HG03520 (cell line): Measurements from ENCODE around the gene NECAB2.

Source experiments
- ATAC-seq: cut with Tn5 transposase; IDR thresholded peaks from one replicate; pipeline ENCODE4 v1.9.1; 2021; ENCODE audit warnings: mild to moderate bottlenecking, moderate library complexity; ENCODE audit not compliant: unreplicated experiment

The NECAB2 gene

DNA sequence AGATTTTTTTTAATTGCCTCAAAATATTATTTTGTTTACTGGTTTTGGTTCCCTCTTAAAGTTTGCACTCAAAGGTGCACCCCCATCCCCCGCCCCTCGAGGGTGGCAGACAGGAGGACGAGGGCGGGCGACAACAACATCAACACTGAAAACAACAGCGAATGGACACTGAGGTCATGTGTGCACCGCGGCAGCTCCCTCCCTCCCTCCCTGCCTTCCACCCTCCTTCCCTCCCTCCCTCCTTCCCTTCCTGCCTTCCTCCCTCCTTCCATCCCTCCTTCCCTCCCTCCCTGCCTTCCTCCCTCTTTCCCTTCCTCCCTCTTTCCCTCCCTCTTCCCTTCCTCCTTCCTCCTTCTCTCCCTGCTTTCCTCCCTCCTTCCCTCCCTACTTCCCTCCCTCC lies 16.5 kb upstream of the NECAB2 start:
- ATAC-seq, result no peak

DNA sequence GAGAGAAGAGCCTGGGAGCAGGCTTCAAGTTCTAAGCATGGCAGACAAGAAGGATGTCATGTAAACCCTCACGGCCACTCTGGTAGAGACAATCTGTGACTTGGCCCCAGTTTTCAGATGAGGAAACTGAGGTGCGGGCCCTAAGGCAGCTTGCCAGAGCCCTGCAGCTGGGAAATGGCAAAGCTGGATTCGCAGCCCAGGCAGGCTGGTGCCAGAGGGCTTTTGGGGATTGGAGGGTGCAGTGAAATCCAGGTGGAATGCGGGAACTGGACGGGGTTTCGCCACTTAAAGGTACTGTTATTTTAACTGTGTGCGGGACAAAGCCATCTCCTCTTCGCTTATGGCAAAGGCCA lies 15.5 kb upstream of the NECAB2 start:
- no peak for ATAC-seq

DNA sequence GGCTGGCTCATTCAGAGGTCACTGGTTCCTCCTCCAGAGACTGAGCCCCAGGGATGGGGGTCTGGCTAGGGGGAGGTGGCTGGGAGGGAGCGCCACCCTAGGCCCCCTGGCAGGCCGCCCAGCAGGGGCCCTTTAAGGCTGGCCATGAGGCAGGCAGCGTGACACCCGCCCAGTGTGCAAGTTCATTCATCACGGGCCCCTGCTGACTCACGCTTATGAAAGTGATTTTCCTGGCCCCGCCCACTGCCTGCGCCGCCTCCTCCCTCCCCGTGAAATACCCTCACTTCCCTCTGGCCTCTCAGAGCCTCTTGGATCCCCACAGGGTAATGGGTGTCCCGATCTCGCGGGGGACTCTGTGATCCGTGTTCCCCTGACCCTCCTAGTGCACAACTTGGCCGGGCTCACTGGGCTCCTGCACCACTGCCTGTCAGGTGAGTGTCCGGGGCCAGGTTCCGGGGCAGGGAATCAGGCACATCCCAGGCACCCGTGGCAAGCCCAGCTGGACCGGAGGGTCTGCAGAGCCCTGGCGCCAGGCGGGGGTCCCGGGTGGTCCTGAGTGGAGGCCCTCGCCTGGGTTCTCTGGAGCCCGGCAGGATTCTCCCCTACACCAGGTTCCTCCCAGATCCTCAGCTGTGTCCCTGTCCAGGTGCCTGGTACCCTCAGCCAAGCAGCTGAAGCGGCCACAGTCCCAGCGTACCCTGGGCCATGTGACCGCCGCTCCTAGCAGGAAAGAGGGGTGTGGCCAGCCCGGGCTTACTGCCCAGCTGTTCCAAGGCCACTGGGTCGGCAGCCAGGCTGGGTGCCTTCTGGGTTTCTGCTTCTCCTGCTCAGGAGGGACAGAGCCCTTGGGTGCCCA lies 14.9 kb upstream of the NECAB2 start, which contains the start of gene OSGIN1:
Gene OSGIN1, plus strand, starts transcription at position 301 of the 856 bp plus-strand sequence. CDS start 4,432 bp downstream, outside the sequence.
- no peak for ATAC-seq

DNA sequence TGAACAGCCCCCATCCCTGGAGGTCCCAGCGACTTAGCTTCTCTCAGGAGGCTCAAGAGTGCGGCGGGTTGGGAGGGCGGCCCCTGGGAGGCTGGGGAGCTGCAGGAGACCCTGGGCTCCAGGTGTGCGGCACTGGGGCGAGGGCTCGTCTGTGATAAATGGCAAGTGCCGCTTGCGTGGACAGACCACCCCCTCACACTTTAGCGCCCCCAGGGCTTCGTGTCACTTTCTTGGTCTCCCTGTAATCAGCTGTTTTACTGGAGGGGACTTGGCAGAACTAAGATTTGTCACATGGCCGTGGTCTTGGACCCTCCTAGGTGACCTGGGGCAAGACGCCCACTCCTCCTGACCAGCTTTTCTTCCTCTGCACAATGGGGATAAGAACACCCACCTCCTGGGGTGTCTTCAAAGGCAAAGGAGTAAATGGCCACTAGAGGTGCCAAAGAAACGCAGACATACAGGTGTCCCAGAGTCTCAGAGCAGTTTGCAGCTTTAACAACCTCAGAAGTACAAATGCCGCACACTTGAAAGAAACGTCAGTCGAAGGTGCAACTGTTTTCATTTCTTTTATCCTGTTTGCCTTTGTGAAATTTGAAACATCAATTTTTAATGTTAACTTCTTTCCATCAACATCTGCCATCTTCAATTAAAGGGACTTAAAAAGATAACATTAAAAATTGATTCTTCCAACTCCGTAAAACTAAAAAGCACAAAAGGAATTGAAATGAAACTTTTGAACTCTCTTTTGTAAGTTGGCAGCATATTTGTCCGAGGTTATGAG lies 14.1 kb upstream of the NECAB2 start:
- no peak for ATAC-seq

DNA sequence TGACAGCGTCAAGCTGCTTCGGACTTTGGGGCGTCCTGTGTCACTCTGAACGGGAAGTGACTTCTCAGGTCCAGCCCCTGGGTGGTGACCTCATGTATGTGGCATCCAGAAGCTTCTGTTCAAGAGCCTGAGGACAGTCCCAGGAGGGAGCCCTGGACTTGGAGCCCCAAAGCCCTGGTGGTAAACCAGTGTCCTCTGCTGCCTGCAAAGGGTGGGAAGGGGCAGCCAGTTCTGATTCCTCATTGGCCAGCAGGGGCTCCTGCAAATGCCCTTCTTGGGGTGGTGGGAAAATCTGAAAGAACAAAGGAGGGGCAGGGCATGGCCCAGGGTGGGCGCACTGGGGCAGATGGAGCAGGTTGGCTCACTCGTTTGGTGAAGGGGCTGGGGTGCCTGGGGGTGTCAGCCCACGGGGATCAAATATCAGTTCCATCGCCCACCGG lies 13.4 kb upstream of the NECAB2 start:
- ATAC-seq, result no peak

DNA sequence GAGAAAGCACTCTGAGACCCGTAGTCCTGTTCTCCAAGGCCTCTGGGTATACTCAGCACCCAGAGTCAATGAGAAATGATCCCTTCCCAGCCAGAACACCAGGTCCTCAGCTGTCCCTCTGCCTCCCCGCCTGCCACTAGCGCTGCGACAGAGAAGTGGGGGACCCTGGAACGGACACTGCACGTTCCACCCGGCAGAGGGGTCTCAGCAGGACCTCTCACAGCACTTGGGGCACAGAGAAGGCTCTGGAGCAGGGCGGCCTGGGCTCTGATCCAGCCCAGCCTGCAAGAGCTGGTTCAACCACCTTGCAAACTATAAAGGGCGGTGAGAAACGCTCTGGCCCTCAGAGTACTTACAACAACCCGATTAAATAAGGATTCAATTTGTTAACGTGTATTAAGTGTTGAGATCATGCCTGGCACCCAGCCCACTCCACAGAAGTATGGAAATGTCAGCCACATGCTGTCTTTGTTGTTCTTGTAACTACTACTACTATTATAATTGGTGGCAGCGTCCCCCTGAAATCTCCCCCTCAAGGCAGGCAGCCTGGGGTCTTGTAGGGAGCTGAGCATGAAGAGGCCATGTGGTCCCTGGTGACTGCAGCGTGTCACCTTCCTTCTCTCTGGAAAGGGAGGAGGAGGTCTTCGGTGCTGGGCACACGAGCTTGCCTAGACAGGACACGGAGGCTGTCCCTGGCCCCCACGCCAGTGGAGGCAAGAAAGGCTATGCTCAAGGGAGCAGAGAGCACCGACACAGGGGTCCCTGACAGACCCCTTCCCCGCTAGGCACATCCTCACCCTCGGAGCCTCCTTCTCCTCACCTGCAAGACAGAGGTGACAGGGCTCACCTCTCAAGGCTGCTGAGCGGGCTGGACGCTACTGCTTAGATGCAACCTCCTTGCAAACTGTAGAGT lies 12.6 kb upstream of the NECAB2 start:
- ATAC-seq, result no peak

DNA sequence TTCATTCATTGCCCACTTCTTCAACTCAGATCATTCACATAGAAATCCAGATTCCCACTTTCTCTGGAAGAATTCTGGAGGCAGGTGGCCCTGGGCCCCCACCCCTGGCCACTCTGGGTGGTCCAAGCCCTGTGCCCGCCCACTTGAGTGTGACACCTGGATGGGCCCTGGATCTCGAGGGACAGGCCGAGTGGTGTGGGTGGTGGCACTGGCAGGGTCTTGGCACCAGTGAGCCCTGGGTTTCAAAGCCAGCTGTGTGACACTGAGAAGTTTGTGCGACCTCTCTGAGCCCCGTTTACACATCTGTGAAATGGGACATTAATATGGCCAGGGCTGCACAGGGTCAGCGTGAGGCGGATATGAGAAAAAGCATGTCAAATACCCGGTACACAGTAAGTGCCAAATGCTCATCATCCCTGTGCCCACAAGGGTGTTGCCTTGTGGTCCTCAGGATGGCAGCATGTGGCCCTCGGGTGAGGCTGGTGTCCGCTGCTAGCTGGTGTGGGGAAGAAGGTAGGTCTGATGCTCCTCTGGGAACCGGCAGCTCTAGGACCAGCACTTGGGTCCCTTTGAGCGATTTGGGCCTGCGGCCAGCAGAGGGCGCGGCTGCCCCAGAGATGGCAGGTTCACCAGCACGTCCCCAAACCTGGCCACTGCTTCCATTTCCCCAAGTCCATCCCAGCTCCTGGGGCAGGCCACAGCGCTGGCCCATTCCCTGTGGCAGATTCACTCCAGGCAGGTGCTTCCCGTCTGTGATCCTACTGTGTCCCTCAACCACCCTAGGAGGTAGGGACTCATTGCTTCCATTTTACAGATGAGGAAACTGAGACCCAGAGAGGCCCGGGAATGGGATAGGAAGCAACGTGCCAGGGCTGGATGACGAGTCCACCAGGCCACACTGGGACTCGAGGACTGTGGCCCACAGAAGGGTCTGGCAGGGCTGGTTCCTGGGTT lies 11.4 kb upstream of the NECAB2 start:
- peak; percentile 48 for ATAC-seq

DNA sequence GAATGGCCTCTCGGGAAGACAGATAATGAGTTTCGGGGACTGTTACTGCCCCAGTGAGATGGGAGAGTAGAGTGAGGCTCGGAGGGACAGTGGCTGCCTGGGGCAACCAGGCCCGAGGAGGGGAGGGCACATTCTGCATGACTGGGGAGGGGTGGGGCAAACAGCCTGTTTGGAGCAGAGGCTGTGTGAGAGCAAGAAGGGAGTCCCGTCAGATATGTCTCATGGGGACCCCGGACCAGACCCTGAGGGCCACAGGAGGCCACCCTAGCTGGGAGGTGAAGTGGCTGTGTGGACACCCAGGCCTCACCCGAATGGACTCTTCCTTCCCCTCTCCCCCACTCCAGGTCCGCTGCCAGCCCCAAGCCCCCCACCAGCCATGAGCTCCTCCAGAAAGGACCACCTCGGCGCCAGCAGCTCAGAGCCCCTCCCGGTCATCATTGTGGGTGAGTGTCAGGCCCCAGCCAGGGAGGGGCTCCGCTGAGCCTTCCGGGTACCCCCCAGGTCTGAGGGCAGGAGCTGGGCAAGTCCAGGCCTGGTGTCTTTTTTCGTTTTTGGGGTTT lies 10.7 kb upstream of the NECAB2 start:
- no peak for ATAC-seq

DNA sequence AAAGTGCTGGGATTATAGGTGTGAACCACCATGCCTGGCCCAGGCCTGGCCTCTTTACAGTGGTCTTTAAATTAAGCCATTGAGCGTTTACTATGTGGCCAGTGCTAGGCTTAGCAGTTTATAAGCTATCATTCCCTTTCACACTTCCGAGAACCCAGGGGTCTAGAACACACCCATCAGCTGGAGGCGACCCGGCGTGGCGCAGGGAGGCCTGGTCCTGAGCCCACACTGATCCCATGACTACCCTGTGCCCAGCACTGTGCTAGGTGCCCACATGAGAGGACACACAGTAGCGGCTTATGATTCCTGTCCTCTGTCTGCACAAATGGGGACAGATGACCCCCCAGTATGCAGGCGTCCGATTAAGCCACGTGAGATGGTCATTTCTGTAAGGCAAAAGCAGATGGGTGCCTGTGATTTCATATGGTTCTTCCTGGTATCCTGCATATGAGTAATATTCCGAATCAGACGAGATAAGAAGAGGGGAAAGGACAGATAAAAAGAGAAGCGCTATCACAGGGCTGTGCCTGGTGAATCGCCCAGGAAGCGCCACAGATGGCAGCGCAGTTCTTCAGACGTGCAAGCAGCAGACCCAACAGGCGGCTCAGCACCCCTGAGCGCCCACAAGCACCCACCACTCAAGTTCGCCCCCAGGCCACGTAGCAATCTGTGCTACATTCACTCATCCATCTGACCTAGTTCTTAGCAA lies 9.8 kb upstream of the NECAB2 start:
- no peak for ATAC-seq

DNA sequence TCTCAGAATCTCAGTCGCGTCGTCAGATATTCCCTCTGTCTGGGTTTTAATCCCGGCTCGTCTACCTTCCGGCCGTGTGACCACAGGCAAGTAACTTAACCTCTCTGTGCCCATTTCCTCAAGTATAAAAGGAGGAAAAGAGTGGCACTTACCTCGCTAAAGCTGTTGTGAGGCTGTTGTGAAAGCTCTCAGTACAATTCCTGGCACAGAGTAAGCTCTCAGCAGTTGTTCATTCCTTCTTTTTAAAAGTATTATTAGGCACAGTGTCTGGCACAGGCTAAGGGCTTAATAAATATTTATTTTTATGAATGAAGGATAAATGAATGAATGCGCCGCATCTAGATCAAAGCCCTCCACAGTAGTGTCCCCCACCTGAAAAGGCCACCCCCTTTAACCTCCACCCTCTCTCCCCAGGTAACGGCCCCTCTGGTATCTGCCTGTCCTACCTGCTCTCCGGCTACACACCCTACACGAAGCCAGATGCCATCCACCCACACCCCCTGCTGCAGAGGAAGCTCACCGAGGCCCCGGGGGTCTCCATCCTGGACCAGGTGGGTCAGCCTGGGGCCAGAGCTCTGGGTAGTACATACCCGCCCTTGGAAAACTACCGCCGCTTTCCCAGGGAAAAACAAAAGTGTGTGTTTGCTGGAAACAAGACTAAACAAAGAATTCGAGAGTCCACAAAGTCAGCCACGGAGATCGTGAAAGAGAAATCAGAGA lies 9.0 kb upstream of the NECAB2 start:
- no peak for ATAC-seq

DNA sequence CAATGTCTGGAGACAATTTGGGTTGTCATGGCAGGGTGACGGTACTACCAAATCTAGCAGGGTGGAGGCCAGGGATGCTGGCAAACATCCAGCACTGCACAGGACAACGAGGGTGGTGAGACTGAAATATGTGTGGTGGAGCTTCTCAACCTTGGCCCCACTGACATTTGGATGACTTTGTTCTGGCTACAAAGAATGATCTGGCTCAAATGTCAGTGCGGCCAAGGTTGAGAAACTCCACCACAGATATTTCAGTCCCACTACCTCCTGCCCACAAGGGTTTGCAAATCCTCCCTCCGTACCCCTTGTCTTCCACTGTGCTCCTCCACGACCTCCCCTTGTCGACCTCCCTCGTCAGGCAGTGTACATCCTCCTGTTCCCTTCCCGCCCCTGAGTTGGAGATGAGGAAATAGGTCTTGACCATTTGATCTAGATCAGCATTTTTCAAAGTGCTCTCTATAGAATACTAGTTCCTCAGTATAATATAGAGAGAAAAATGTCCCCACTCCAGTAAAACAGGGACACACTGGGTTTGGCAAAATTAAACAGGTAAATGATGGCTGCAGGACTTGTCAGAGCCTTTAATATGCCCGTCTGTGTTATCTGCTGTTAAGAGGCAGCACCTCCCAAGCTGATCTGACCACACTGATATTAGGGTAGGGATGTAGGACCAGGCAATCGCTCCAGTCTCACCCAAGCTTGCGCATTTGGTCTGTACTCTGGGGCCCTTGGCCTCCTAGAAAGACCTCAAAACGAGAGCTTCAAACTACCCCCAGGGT lies 8.2 kb upstream of the NECAB2 start:
- ATAC-seq, result no peak

DNA sequence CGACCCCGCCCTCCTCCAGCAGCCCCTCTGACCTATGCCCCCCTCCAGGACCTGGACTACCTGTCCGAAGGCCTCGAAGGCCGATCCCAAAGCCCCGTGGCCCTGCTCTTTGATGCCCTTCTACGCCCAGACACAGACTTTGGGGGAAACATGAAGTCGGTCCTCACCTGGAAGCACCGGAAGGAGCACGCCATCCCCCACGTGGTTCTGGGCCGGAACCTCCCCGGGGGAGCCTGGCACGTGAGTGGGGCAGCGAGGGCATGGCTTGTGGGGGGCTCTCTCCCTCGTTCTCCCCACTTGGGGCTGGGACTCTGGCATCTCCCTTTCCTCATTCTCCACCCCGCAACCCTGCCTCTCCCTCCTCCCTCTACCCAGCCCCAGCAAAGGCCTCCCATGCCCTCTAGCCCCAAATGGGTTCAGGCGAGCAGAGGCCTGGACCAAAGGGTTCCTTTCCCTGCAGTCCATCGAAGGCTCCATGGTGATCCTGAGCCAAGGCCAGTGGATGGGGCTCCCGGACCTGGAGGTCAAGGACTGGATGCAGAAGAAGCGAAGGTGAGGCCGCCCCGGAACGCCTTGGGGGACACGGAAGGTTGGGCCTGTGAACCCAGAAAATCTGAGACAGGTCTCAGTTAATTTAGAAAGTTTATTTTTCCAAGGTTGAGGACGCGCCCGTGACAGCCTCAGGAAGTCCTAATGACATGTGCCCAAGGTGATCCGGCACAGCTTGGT lies 7.4 kb upstream of the NECAB2 start:
- no peak for ATAC-seq

DNA sequence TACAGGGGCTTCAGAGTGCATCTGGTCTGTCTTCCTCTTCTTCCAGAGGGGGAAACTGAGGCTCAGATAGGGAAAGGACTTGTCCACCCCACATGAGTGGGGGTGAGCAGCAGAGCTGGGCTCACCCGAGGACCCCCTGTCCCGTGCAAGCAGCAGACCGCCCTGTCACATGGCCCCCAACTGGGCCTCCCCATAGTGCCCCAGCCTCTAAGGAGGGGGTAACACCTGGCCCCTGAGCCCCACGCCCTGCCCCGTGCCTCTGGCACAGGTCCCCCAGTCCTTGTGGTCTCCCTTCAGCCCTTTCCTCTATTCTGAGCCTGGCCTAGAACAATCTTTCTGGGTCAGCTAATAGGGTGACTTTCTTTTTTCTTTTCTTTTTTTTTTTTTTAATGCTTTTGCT lies 6.5 kb upstream of the NECAB2 start:
- ATAC-seq, result no peak

DNA sequence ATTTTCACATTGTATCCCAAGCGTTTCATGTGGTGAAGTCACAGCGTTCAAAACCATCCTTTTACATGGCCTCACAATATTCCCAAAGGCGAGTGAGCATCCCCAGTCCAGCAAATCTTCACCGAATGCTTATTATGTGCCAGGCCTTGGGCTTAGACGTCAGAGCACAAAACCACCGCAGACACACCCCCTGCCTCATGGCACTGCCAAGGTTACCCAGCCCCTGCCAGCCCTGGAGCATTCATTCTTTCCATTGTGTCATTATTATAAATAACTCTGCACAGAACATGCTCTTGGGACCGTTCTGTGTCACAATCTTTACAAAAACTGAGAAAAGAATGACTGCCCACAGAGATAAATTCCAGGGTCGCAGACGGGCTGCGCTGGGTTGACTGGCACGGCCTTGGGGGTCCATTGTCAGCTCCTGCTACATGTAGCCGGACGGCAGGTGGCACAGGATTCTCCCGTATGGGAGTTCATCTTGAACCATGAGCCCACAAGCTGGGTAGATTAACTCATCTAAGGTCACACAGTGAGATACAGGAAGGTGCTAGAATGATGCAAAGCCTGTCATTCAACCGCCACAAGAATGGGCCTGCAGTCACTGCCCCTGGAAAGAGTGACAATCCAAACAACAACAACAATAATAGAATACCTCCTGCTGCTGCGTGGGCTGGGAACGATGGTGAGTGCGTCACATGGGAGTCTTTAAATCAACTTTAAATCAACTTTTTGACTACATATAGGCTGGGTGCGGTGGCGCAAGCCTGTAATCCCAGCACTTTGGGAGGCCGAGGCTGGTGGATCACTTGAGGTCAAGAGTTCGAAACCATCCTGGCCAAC lies 4.5 kb upstream of the NECAB2 start:
- ATAC-seq, result no peak

DNA sequence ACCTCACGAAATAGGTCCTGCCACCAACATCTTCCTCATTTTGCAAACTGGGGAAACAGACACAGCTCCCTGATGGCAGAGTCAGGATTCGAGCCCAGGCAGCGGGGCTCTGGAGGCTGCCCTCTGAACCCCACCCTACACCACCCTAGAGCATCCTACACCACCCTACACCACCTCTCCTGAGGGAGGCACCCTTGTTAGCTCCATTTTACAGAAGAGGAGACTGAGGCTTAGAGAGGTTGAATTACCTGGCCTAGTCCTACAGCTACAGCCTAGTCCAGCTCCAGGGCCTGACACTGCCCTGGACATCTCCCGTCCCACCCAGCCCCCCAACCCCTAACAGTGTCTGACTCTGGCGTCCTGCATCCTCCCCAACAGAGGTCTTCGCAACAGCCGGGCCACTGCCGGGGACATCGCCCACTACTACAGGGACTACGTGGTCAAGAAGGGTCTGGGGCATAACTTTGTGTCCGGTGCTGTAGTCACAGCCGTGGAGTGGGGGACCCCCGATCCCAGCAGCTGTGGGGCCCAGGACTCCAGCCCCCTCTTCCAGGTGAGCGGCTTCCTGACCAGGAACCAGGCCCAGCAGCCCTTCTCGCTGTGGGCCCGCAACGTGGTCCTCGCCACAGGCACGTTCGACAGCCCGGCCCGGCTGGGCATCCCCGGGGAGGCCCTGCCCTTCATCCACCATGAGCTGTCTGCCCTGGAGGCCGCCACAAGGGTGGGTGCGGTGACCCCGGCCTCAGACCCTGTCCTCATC lies 3.2 kb upstream of the NECAB2 start:
- no peak for ATAC-seq
